HepG2 (cell line): ENCODE results near the gene NCMAP. TPM values are rescaled to one million over a fixed set of nuclear protein-coding genes. Genes with fewer than 3 reads are reported as not detected.
"Not testable (repeated sequence)": the region's sequence is repeated elsewhere in the genome, so short reads cannot be mapped to it uniquely, and the experiment has no call there.

Experiments used
- ATAC-seq: fragments of 200-7000 bp; cut with Tn5 transposase; 3 replicates; pipeline ENCODE4 v1.9.1; 2020; ENCODE audit warnings: mild to moderate bottlenecking, moderate library complexity
- BruUV-seq: library from RNA; stranded (reverse); fragments of 400-500 nt; replicated peaks from 2 replicates; lab custom pipeline; 2021; lab: Mats Ljungman, UMichigan
- CTCF ChIA-PET: fragments of 300-600 bp; formaldehyde crosslinking; extraction: SDS; loops from one replicate; lab custom pipeline; 2021; ENCODE audit warnings: low total read pairs, inconsistent platforms, low intra/inter-chr PET ratio; lab: Yijun Ruan, JAX
- POLR2A ChIA-PET: fragments of 350-600 bp; sonication (Branson Sonifier 250); formaldehyde crosslinking; loops from one replicate; lab custom pipeline; 2020; ENCODE audit warnings: antibody characterized with exemption, inconsistent platforms; lab: Yijun Ruan, JAX
- DNase-seq: peaks from one replicate; pipeline ENCODE4 v3.0.0-alpha.2; 2015; ENCODE audit warnings: low spot score
- FAIRE-seq: peaks from 3 replicates; lab custom pipeline; 2011; peaks lifted over from hg19 to GRCh38; lab: Jason Lieb, UNC
- H2AFZ ChIP-seq: one replicate; pipeline ENCODE4 v1.6.1; 2011; ENCODE audit warnings: low read length, inconsistent platforms
- H3K27ac ChIP-seq: fragments of 300-600 bp; 3 replicates; pipeline ENCODE4 v1.8.0; 2011; ENCODE audit warnings: mixed run types, mild to moderate bottlenecking, mixed read lengths, low read length, inconsistent platforms; ENCODE audit not compliant: insufficient read depth; ENCODE audit errors: extremely low read length
- H3K27me3 ChIP-seq, 2 experiments: fragments of 200-600 bp in 1 of 2; 2 replicates in 1 of 2; 3 replicates in 1 of 2; pipeline versions ENCODE4 v1.6.0 to v1.8.0; 2011; ENCODE audit warnings: low read length in 2 of 2, mild to moderate bottlenecking in 2 of 2, moderate library complexity in 2 of 2, inconsistent platforms in 1 of 2; ENCODE audit not compliant: insufficient read depth in 2 of 2, control insufficient read depth in 1 of 2
- H3K36me3 ChIP-seq, 2 experiments: fragments of 200-600 bp in 1 of 2; replicated peaks in 1 of 2; 2 replicates in 1 of 2; 3 replicates in 1 of 2; pipeline versions ENCODE4 v1.5.1 to v1.8.0; 2011; ENCODE audit warnings: low read length in 2 of 2, inconsistent platforms in 1 of 2; ENCODE audit not compliant: insufficient read depth in 2 of 2, control insufficient read depth in 1 of 2
- H3K4me1 ChIP-seq: 2 replicates; pipeline ENCODE4 v1.5.1; 2012; ENCODE audit warnings: low read length, inconsistent platforms; ENCODE audit not compliant: insufficient read depth
- H3K4me2 ChIP-seq: 2 replicates; pipeline ENCODE4 v1.6.0; 2011; ENCODE audit warnings: low read depth, low read length, inconsistent platforms
- H3K4me3 ChIP-seq, 3 experiments: fragments of 200-600 bp in 1 of 3; sonication (generic), shearing (Covaris generic) in 1 of 3; replicated peaks in 1 of 3; 2 replicates each; pipeline ENCODE4 v1.5.1; 2011 to 2016; ENCODE audit warnings: low read length in 3 of 3, inconsistent platforms in 2 of 3, low read depth in 2 of 3, mild to moderate bottlenecking in 2 of 3, control low read depth in 1 of 3, mixed read lengths in 1 of 3; ENCODE audit not compliant: insufficient read depth in 1 of 3
- H3K79me2 ChIP-seq: one replicate; pipeline ENCODE4 v1.6.1; 2011; ENCODE audit warnings: low read length, inconsistent platforms; ENCODE audit not compliant: insufficient read depth
- H3K9ac ChIP-seq: 2 replicates; pipeline ENCODE4 v1.6.0; 2011; ENCODE audit warnings: mild to moderate bottlenecking, low read depth, low read length, inconsistent platforms; ENCODE audit not compliant: insufficient read depth
- H3K9me3 ChIP-seq: 2 replicates; pipeline ENCODE4 v1.5.1; 2012; ENCODE audit warnings: mild to moderate bottlenecking, low read length
- H4K20me1 ChIP-seq: 2 replicates; pipeline ENCODE4 v1.6.0; 2011; ENCODE audit warnings: inconsistent platforms, mild to moderate bottlenecking, low read length, moderate library complexity; ENCODE audit not compliant: insufficient read depth
- ATF7 ChIP-seq, 2 experiments: fragments of 450-650 bp in 1 of 2; sonication (generic) in 1 of 2; formaldehyde crosslinking in 1 of 2; IDR thresholded peaks; 2 replicates each; pipeline versions ENCODE4 v1.4.0 to v1.6.1; 2016 to 2020; ENCODE audit warnings: antibody characterized with exemption in 1 of 2, mild to moderate bottlenecking in 1 of 2, missing genetic modification reagents in 1 of 2
- CREB1 ChIP-seq, 2 experiments: fragments of 450-650 bp in 1 of 2; IDR thresholded peaks; 2 replicates each; pipeline ENCODE4 v1.6.1; 2016 to 2017; ENCODE audit warnings: control low read depth in 1 of 2, mild to moderate bottlenecking in 1 of 2, missing compliant biosample characterization in 1 of 2, missing genetic modification characterization in 1 of 2
- EP300 ChIP-seq, 3 experiments: sonication (generic) in 1 of 3; formaldehyde crosslinking in 1 of 3; IDR thresholded peaks; 2 replicates each; pipeline versions ENCODE4 v1.5.1 to v1.6.1; 2011 to 2020; ENCODE audit warnings: low read depth in 2 of 3, low read length in 2 of 3, borderline replicate concordance in 1 of 3, improper control_type of control experiment in 1 of 3, mild to moderate bottlenecking in 1 of 3, missing genetic modification reagents in 1 of 3, moderate library complexity in 1 of 3
- ERF ChIP-seq: IDR thresholded peaks from 2 replicates; pipeline ENCODE4 v1.6.1; 2018; ENCODE audit warnings: missing biosample characterization, missing genetic modification reagents
- FOXP1 ChIP-seq, 2 experiments: fragments of 450-650 bp in 1 of 2; IDR thresholded peaks; 2 replicates each; pipeline ENCODE4 v1.6.1; 2017 to 2018; ENCODE audit warnings: antibody characterized with exemption in 1 of 2
- GFI1 ChIP-seq: sonication (generic); formaldehyde crosslinking; IDR thresholded peaks from 2 replicates; pipeline ENCODE4 v1.5.0; 2020; ENCODE audit warnings: missing genetic modification reagents, mild to moderate bottlenecking, borderline replicate concordance
- HMG20B ChIP-seq: conservative IDR thresholded peaks from 2 replicates; pipeline ENCODE4 v1.6.1; 2016; ENCODE audit warnings: missing genetic modification reagents, missing compliant biosample characterization
- LCORL ChIP-seq, 2 experiments: fragments of 450-650 bp in 1 of 2; sonication (generic) in 1 of 2; formaldehyde crosslinking in 1 of 2; IDR thresholded peaks; 2 replicates each; pipeline versions ENCODE4 v1.5.0 to v1.6.1; 2017 to 2020; ENCODE audit warnings: antibody characterized with exemption in 1 of 2, missing genetic modification reagents in 1 of 2
- NCOR1 ChIP-seq: fragments of 200-600 bp; sonication (generic); IDR thresholded peaks from 2 replicates; pipeline ENCODE4 v1.7.0; 2017; ENCODE audit warnings: antibody characterized with exemption, low read length, borderline replicate concordance
- PITX1 ChIP-seq: sonication (generic); formaldehyde crosslinking; IDR thresholded peaks from 2 replicates; pipeline ENCODE4 v1.5.1; 2020; ENCODE audit warnings: mild to moderate bottlenecking, missing genetic modification reagents
- SIX1 ChIP-seq: sonication (generic); formaldehyde crosslinking; IDR thresholded peaks from 2 replicates; pipeline ENCODE4 v1.4.0; 2020; ENCODE audit warnings: missing genetic modification reagents, borderline replicate concordance
- SOX13 ChIP-seq, 3 experiments: fragments of 450-650 bp in 1 of 3; sonication (generic) in 1 of 3; formaldehyde crosslinking in 1 of 3; IDR thresholded peaks in 2 of 3; conservative IDR thresholded peaks in 1 of 3; 2 replicates each; pipeline versions ENCODE4 v1.5.0 to v1.6.1; 2016 to 2020; ENCODE audit warnings: antibody characterized with exemption in 1 of 3, mild to moderate bottlenecking in 1 of 3, missing compliant biosample characterization in 1 of 3, missing genetic modification reagents in 1 of 3, moderate library complexity in 1 of 3
- ZMYM3 ChIP-seq: sonication (generic); formaldehyde crosslinking; IDR thresholded peaks from 2 replicates; pipeline ENCODE4 v1.5.1; 2020; ENCODE audit warnings: mild to moderate bottlenecking, missing genetic modification reagents
- ZNF121 ChIP-seq: sonication (generic); formaldehyde crosslinking; IDR thresholded peaks from 2 replicates; pipeline ENCODE4 v1.5.0; 2020; ENCODE audit warnings: mild to moderate bottlenecking, missing genetic modification reagents
- ZNF350 ChIP-seq: sonication (generic); formaldehyde crosslinking; IDR thresholded peaks from 2 replicates; pipeline ENCODE4 v1.4.0; 2020; ENCODE audit warnings: mild to moderate bottlenecking, low read depth, missing genetic modification reagents, borderline replicate concordance
- ZNF614 ChIP-seq: IDR thresholded peaks from 2 replicates; pipeline ENCODE4 v1.6.1; 2018; ENCODE audit warnings: missing biosample characterization, missing genetic modification reagents, inconsistent platforms, borderline replicate concordance
- WGBS: methylation state at CpG from one replicate; pipeline ENCODE4 v1.1.6; 2017; ENCODE audit warnings: low lambda C conversion rate; 5-methylcytosine and 5-hydroxymethylcytosine counted together
- in situ Hi-C: cut with HindIII; loops from 2 replicates; pipeline ENCODE4 v1.10.0; 2017; ENCODE audit warnings: low pct_unique_long_range_greater_than_20kb; ENCODE audit not compliant: extremely low pct_ligation_motif_present
- intact Hi-C: fragments of 100-400 bp; cut with micrococcal nuclease; formaldehyde crosslinking; loops from one replicate; pipeline ENCODE4 v1.10.0; 2022; ENCODE audit not compliant: unreplicated experiment
- polyA plus RNA-seq, 8 experiments: library from polyadenylated mRNA; depleted of rRNA in 3 of 8; stranded (reverse) in 7 of 8; unstranded in 1 of 8; fragments of >200 nt; fragmentation: Illumina TruSeq in 4 of 8; extraction: Trizol in 4 of 8; gene quantifications; 2 replicates each; pipeline versions ENCODE4 v1.2.1 to v1.2.3, GENCODE V29; 2011 to 2016; ENCODE audit warnings: low read depth in 4 of 8, missing spikeins in 1 of 8, mixed read lengths in 1 of 8; ENCODE audit not compliant: insufficient read depth in 1 of 8
- total RNA-seq, 5 experiments: library from RNA; depleted of rRNA; stranded (reverse); fragments of >200 nt; fragmentation: Illumina TruSeq; extraction: Trizol; gene quantifications; 2 replicates each; pipeline ENCODE4 v1.2.3, GENCODE V29; 2016; ENCODE audit warnings: low read depth in 1 of 5
- TF ChIP-seq, protein P1 (sequence below): sonication (generic); formaldehyde crosslinking; IDR thresholded peaks from 2 replicates; pipeline ENCODE4 v1.5.0; 2020; ENCODE audit warnings: mild to moderate bottlenecking, missing genetic modification reagents
- TF ChIP-seq, protein P2 (sequence below): IDR thresholded peaks from 2 replicates; pipeline ENCODE4 v1.6.1; 2016

NCMAP gene
- total and polyA plus RNA-seq, 2 of the 13 experiments (the other 11 are each of a cell fraction or from before 2014, with no cell fraction given): 2.7 to 20.0 TPM

GRCh38 chr1:24549210-24549609 is 6.7 kb upstream of the NCMAP start:
- Histone ChIP-seq H3K9ac (peak overlapping the region; percentile 17), H3K4me1 (peaks cover 73% of the 10 kb centered on the region), H3K4me2 (peak overlapping the region; percentile 11; the same call in 1 of the 2 replicates), H3K27ac (peak overlapping the region; percentile 69)
- H3K27me3 ChIP-seq; intact Hi-C loops; H3K4me3 ChIP-seq; BruUV-seq; H2AFZ ChIP-seq; CTCF ChIA-PET; H3K79me2 ChIP-seq; H3K9me3 ChIP-seq; ATAC-seq; H3K36me3 ChIP-seq; H4K20me1 ChIP-seq; TF ChIP-seq ATF7 (CRISPR knock-in tag; IDR thresholded peaks at IDR 0.05); FOXP1 (IDR thresholded peaks at IDR 0.05); EP300 (CRISPR knock-in tag; IDR thresholded peaks at IDR 0.05; ENCODE audit: borderline replicate concordance); CREB1 (IDR thresholded peaks at IDR 0.05); SOX13 (IDR thresholded peaks at IDR 0.05): not testable (repeated sequence)
- in situ Hi-C loops: loop anchor here (10.0 kb wide), 1 partner anchor 86 kb away; no protein-coding TSS in a partner anchor
- DNase-seq (peak; percentile 52), FAIRE-seq (peak; percentile 81)
- POLR2A ChIA-PET: interaction anchor here (0.9 to 1.4 kb wide), 5 partner anchors 8 to 47 kb away, joined by 3 to 8 read pairs (median 3); partner anchors contain the start of gene RCAN3
- 1% methylated on average over 5 of the region's 5 CpGs for WGBS
- TF ChIP-seq LCORL (IDR thresholded peaks at IDR 0.05): 0 out of 2 replicates have a peak, but pooled peaks have one; percentile 5
- TF ChIP-seq LCORL (CRISPR knock-in tag; IDR thresholded peaks at IDR 0.05): peak; percentile 59
- peak; percentile 33; the same call in 1 of the 2 replicates for TF ChIP-seq PITX1 (CRISPR knock-in tag)
- 0 out of 2 replicates have a peak, but pooled peaks have one; percentile 11 for TF ChIP-seq HMG20B (CRISPR knock-in tag)
- peak; percentile 43; the same call in 1 of the 2 replicates for TF ChIP-seq ATF7 (IDR thresholded peaks at IDR 0.05)
- TF ChIP-seq ZNF614: peak; percentile 48; the same call in 1 of the 2 replicates
- TF ChIP-seq SIX1 (CRISPR knock-in tag): peak; percentile 28; the same call in 1 of the 2 replicates
- TF ChIP-seq FOXP1 (CRISPR knock-in tag; IDR thresholded peaks at IDR 0.05): peak; percentile 75
- TF ChIP-seq ZNF350 (CRISPR knock-in tag): peak; percentile 56; the same call in 1 of the 2 replicates
- peak; percentile 62 for TF ChIP-seq NCOR1
- TF ChIP-seq, protein P1, sequence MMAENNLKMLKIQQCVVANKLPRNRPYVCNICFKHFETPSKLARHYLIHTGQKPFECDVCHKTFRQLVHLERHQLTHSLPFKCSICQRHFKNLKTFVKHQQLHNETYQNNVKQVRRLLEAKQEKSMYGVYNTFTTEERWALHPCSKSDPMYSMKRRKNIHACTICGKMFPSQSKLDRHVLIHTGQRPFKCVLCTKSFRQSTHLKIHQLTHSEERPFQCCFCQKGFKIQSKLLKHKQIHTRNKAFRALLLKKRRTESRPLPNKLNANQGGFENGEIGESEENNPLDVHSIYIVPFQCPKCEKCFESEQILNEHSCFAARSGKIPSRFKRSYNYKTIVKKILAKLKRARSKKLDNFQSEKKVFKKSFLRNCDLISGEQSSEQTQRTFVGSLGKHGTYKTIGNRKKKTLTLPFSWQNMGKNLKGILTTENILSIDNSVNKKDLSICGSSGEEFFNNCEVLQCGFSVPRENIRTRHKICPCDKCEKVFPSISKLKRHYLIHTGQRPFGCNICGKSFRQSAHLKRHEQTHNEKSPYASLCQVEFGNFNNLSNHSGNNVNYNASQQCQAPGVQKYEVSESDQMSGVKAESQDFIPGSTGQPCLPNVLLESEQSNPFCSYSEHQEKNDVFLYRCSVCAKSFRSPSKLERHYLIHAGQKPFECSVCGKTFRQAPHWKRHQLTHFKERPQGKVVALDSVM (CRISPR knock-in tag): 0 out of 2 replicates have a peak, but pooled peaks have one; percentile 28
- 0 out of 2 replicates have a peak, but pooled peaks have one; percentile 28 for TF ChIP-seq ZNF121 (CRISPR knock-in tag)
- 0 out of 4 replicates have a peak, but pooled peaks of 1 of the 2 experiments have one; percentile 26 for TF ChIP-seq EP300 (IDR thresholded peaks at IDR 0.05; ENCODE audit: low read depth in 2 of 2, low read length in 2 of 2)
- TF ChIP-seq CREB1 (CRISPR knock-in tag; IDR thresholded peaks at IDR 0.05): peak; percentile 63
- TF ChIP-seq SOX13 (CRISPR knock-in tag; conservative IDR thresholded peaks at IDR 0.05 in 1 of 2, IDR thresholded peaks at IDR 0.05 in 1 of 2): peak in 1 of 2 experiments; percentile 68; a peak in 2 of 4 replicates
- TF ChIP-seq ERF (CRISPR knock-in tag): 0 out of 2 replicates have a peak, but pooled peaks have one; percentile 28
- 0 out of 2 replicates have a peak, but pooled peaks have one; percentile 42 for TF ChIP-seq GFI1 (CRISPR knock-in tag)
- TF ChIP-seq, protein P2, sequence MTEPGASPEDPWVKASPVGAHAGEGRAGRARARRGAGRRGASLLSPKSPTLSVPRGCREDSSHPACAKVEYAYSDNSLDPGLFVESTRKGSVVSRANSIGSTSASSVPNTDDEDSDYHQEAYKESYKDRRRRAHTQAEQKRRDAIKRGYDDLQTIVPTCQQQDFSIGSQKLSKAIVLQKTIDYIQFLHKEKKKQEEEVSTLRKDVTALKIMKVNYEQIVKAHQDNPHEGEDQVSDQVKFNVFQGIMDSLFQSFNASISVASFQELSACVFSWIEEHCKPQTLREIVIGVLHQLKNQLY (CRISPR knock-in tag): 0 out of 2 replicates have a peak, but pooled peaks have one; percentile 18
- peak; percentile 58; the same call in 1 of the 2 replicates for TF ChIP-seq ZMYM3 (CRISPR knock-in tag)
